Activated CD8-positive, alpha-beta T cell treated with anti-CD3 and anti-CD28 coated beads, Interleukin-2, amount 10 ng/mL, durations not matched to agents 7 days and 5 days (primary cell): ENCODE measurements around the gene CADPS2. TPM values are rescaled to one million over a fixed set of nuclear protein-coding genes. Genes with fewer than 3 reads are reported as not detected.

ENCODE experiments used
- ATAC-seq: fragments of 150-1000 bp; cut with Tn5 transposase; one replicate; pipeline ENCODE4 v1.10.0; 2021; ENCODE audit warnings: moderate library complexity
- CTCF ChIA-PET: fragments of 350-600 bp; sonication (Branson Sonifier 250); formaldehyde crosslinking; loops from one replicate; lab custom pipeline; 2021; ENCODE audit warnings: antibody characterized with exemption; lab: Charles Lee
- POLR2A ChIA-PET: fragments of 350-600 bp; sonication (Branson Sonifier 250); formaldehyde crosslinking; loops from one replicate; lab custom pipeline; 2021; ENCODE audit warnings: antibody characterized with exemption; lab: Charles Lee
- DNase-seq: peaks from one replicate; pipeline ENCODE4 v3.0.0-alpha.2; 2020
- H3K27ac Mint-ChIP-seq: one replicate; pipeline ENCODE4 v1.8.0; 2021; ENCODE audit warnings: mild to moderate bottlenecking, mixed read lengths
- H3K27me3 Mint-ChIP-seq: one replicate; pipeline ENCODE4 v1.8.0; 2021; ENCODE audit warnings: low read depth, mixed read lengths
- H3K36me3 Mint-ChIP-seq: one replicate; pipeline ENCODE4 v1.8.0; 2021; ENCODE audit warnings: low read depth, mixed read lengths
- H3K4me1 Mint-ChIP-seq: one replicate; pipeline ENCODE4 v1.8.0; 2021; ENCODE audit warnings: low read depth, mixed read lengths
- H3K4me3 Mint-ChIP-seq: one replicate; pipeline ENCODE4 v1.8.0; 2021; ENCODE audit warnings: mild to moderate bottlenecking, mixed read lengths
- H3K9me3 Mint-ChIP-seq: one replicate; pipeline ENCODE4 v1.8.0; 2022; ENCODE audit warnings: mixed read lengths; ENCODE audit not compliant: insufficient read depth
- total RNA-seq, 2 experiments: library from RNA; stranded (reverse); gene quantifications; one replicate each; pipeline ENCODE4 v1.2.3, GENCODE V29; 2021

The CADPS2 gene
- total RNA-seq, 2 experiments from 2014 or later: not detected

DNA sequence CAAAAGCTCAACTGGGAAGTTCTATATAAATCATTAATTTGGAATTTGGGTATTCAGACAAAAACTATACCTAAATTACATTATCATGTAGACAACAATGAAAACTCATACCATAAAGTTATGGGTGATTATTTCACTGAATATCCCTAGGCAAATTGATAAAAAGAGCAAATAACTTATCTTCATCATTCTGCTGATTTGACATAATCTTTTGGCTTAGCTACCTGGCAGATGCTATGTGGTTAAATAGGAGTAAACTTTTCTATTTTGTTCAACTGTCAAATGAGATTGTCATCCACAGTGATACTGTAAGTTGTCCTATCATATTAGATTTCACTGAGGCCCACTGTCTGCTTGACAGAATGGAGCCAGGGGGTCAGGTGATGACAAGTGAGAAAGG lies 432.8 kb downstream of the CADPS2 start:
- Mint-ChIP-seq H3K4me3 (no peak overlapping the region), H3K27ac (no peak overlapping the region), H3K27me3 (no peaks in the 10 kb centered on the region), H3K36me3 (no peaks in the 10 kb centered on the region), H3K9me3 (no peaks in the 10 kb centered on the region), H3K4me1 (no peaks in the 10 kb centered on the region)
- ChIA-PET POLR2A (no interaction called here), CTCF (no interaction called here)
- DNase-seq: no peak
- ATAC-seq: no peak

DNA sequence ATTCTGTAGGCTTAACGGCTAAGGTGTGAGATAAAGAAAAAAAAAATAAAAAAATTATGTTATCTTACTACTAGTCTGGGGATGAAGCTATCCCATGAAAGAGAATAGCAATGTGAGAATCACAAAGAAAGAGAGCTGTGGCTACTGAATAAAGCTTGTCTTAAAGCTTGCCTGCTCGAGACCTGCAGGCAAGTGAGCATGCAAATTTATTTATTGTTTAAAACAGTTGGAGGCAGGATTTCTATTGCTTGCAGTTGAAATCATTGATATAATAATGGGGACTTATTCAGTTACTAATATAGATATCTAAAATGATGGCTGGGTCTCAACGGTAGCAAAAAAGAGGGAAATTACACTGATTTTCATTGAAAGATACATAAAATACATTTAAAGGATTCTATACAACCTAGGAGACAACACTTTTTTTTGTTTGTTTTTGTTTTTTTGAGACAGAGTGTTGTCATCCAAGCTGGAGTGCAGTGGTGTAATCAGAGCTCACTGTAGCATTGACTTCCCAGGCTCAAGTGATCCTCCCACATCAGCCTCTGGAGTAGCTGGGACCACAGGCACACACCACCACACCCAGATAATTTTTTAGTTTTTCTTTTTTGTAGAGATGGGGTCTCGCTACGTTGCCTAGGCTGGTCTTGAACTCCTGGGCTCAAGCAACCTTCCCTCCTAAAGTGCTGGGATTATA lies 437.2 kb downstream of the CADPS2 start:
- CTCF ChIA-PET: no interaction called here
- Mint-ChIP-seq H3K9me3 (no peaks in the 10 kb centered on the region), H3K27ac (no peak overlapping the region)

DNA sequence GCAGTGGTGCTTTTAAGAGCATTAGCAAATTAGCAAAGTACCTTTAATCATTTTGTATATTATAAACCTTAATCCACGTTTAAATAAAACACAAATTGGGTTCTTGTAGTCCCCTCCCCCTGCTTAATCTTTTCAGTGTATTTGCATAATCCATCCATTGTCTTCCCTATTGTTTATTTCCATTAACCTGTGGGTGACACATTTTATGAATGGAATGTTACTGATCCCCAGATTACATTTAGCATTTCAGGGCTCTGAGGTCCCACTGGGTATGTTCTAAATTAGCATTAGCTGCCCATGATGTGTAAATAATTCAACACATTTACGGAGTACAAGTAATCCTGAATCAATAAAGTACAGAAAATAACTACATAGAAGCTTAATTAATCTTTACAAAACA lies 443.3 kb downstream of the CADPS2 start:
- no peaks in the 10 kb centered on the region for H3K36me3 Mint-ChIP-seq
- no peak for DNase-seq
- H3K27ac Mint-ChIP-seq: no peak overlapping the region
- no peak overlapping the region for H3K4me3 Mint-ChIP-seq
- H3K9me3 Mint-ChIP-seq: no peaks in the 10 kb centered on the region
- no peaks in the 10 kb centered on the region for H3K27me3 Mint-ChIP-seq
- no peaks in the 10 kb centered on the region for H3K4me1 Mint-ChIP-seq
- no peak for ATAC-seq
- CTCF ChIA-PET: no interaction called here
- POLR2A ChIA-PET: no interaction called here

More for the DNA sequence above, 437.2 kb downstream of the CADPS2 start:
- POLR2A ChIA-PET: no interaction called here
- H3K4me1 Mint-ChIP-seq: no peaks in the 10 kb centered on the region
- no peak for DNase-seq
- ATAC-seq: no peak
- H3K27me3 Mint-ChIP-seq: no peaks in the 10 kb centered on the region
- H3K36me3 Mint-ChIP-seq: no peaks in the 10 kb centered on the region
- no peak overlapping the region for H3K4me3 Mint-ChIP-seq

DNA sequence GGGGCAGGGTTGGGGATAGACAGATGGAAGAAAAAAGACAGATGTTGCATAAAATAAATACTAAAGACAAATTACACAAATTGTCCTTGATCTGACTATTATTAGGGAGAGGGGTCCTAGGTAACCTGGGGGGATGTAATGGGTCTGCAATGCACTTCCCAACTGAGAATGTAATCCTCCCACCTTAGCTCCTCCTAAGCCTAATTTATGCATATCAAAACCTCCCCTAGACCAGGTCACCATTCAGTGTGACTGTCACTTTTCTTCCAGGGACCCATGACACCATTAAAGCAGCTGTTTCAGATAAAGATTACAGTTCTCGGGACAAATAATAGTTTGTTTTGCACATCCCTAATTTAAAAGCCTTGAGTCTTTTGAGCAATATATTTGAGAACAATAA lies 447.8 kb downstream of the CADPS2 start:
- ChIA-PET CTCF (no interaction called here), POLR2A (no interaction called here)
- H3K36me3 Mint-ChIP-seq: no peaks in the 10 kb centered on the region
- no peaks in the 10 kb centered on the region for H3K9me3 Mint-ChIP-seq
- H3K27ac Mint-ChIP-seq: no peak overlapping the region
- no peaks in the 10 kb centered on the region for H3K27me3 Mint-ChIP-seq
- no peak overlapping the region for H3K4me3 Mint-ChIP-seq
- ATAC-seq: no peak
- no peak for DNase-seq
- H3K4me1 Mint-ChIP-seq: no peaks in the 10 kb centered on the region

DNA sequence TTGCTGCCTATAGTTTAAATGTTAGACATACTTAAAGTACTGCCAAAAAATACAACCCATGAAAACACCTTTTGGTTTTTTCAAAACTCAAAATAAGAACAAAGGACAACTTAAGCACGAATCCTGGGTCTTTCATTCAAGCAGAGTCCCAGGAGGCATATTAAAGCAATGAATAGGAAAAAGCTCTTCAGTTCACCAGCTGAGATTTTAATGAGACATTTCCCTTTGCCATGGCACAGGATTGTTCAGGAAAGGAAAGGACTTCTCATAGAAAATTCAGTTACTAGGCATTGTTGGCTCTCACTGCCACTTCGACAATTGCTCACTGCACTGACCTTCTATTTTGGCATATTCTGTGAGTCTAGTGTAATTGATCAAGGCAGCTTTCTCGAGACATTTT lies 448.3 kb downstream of the CADPS2 start:
- Mint-ChIP-seq H3K27ac (no peak overlapping the region), H3K9me3 (no peaks in the 10 kb centered on the region), H3K4me1 (no peaks in the 10 kb centered on the region), H3K36me3 (no peaks in the 10 kb centered on the region), H3K4me3 (no peak overlapping the region), H3K27me3 (no peaks in the 10 kb centered on the region)
- CTCF ChIA-PET: no interaction called here
- DNase-seq (no peak), ATAC-seq (no peak)
- POLR2A ChIA-PET: no interaction called here

DNA sequence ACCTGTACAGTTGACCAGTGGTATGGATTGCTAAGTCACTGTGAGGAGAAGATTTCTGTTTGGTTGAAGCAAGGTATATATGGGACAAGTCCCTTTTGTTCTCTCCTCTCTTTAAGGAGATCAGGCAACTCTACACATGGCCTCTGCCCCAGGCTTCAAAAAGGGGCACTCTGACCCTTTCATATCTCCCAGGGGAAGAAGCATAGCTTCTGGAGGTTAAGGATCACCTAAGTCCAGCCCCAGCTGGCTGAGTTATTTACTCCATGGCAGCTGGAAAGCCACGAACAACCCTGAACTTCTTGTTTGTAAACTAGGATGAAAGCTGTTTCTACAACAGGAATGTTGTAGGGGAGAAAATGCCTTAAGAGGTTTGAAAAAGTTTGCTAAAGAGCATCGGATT lies 452.5 kb downstream of the CADPS2 start:
- no peaks in the 10 kb centered on the region for H3K27me3 Mint-ChIP-seq
- no peak overlapping the region for H3K27ac Mint-ChIP-seq
- POLR2A ChIA-PET: no interaction called here
- CTCF ChIA-PET: no interaction called here
- DNase-seq (no peak), ATAC-seq (no peak)
- no peak overlapping the region for H3K4me3 Mint-ChIP-seq
- H3K9me3 Mint-ChIP-seq: no peaks in the 10 kb centered on the region
- H3K36me3 Mint-ChIP-seq: no peaks in the 10 kb centered on the region
- no peaks in the 10 kb centered on the region for H3K4me1 Mint-ChIP-seq

DNA sequence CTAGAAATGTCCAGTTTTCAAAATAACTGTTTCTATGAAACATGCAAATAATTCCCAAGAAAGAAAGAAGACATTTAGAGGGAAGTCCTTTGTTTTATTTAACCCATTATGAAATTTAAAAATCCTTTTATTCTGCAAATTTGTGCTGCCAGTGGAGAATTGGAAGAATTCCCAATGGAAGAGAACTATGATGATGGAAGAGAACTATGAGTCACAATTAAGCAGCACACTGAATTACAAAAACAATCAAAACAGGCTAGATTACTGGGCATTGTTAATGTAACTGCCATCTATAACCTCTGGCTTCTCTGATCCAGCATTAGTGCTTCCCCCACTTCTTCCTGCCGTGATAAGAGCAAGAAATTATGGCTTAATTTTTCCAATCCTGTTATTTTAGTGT lies 455.6 kb downstream of the CADPS2 start:
- no peak overlapping the region for H3K4me3 Mint-ChIP-seq
- H3K36me3 Mint-ChIP-seq: no peaks in the 10 kb centered on the region
- ChIA-PET CTCF (no interaction called here), POLR2A (no interaction called here)
- no peaks in the 10 kb centered on the region for H3K4me1 Mint-ChIP-seq
- DNase-seq: no peak
- no peaks in the 10 kb centered on the region for H3K9me3 Mint-ChIP-seq
- no peak overlapping the region for H3K27ac Mint-ChIP-seq
- ATAC-seq: no peak
- no peaks in the 10 kb centered on the region for H3K27me3 Mint-ChIP-seq

DNA sequence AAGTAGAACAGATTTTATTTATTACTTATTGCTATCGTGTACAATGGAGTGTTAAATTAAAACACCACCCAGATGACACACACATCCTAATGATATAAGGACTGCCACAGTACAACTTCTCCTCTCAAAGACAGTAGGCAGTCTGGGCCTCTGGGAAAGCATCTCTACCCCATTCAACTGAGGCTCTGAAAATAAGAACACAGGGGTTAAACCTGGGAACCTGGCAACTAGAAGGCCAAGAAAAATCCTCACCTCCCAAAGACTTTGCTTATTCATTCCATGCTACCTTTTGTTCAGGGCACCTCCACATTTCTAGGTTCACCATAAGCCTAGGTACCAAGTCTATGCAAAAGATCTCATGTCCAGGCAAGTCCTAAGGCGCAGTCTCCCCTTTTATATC lies 456.3 kb downstream of the CADPS2 start:
- Mint-ChIP-seq H3K4me1 (no peaks in the 10 kb centered on the region), H3K27me3 (no peaks in the 10 kb centered on the region), H3K4me3 (no peak overlapping the region), H3K27ac (no peak overlapping the region), H3K36me3 (no peaks in the 10 kb centered on the region), H3K9me3 (no peaks in the 10 kb centered on the region)
- ChIA-PET POLR2A (no interaction called here), CTCF (no interaction called here)
- ATAC-seq: no peak
- DNase-seq: no peak

DNA sequence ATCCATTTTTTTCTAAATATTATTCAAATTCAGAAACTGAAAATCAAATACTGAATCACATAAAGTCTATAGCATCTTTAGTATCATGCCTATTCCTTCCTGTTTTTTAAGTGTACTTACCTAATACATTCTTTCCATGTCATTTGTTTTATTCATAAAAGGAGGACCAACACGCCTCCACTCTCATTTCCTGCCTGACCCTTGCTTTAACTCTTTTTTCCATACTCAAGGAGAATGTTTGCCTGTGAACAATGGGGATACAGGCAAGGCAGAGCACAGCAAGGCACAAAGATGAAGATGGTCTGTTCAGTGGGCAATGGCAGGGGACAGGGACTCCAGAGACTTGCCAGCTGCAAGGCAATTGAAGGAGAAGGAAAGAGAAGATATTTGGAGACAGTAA lies 460.5 kb downstream of the CADPS2 start:
- POLR2A ChIA-PET: no interaction called here
- DNase-seq: no peak
- no peak overlapping the region for H3K27ac Mint-ChIP-seq
- CTCF ChIA-PET: no interaction called here
- H3K4me1 Mint-ChIP-seq: no peaks in the 10 kb centered on the region
- no peak overlapping the region for H3K4me3 Mint-ChIP-seq
- H3K36me3 Mint-ChIP-seq: no peaks in the 10 kb centered on the region
- no peaks in the 10 kb centered on the region for H3K27me3 Mint-ChIP-seq
- no peak for ATAC-seq
- no peaks in the 10 kb centered on the region for H3K9me3 Mint-ChIP-seq

DNA sequence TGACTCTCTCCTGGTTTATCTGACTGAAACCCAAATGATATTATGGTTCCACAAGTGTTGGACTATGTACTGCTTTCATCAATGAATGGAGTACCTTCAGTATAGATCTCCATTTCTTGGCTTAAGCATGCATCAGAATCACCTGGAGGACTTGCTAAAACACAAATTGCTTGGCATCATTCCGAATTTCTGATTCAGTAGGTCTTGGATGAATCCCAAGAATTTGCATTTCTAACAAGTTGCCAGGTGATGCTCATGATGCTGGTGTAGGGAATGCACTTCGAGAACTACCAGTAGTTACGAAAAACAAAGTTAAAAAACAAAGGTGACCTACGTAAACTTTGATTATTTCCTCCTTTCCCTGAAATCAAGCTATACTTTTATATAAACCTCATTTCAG lies 462.7 kb downstream of the CADPS2 start:
- ATAC-seq (no peak), DNase-seq (no peak)
- Mint-ChIP-seq H3K9me3 (no peaks in the 10 kb centered on the region), H3K4me1 (no peaks in the 10 kb centered on the region), H3K4me3 (no peak overlapping the region), H3K27ac (no peak overlapping the region), H3K27me3 (no peaks in the 10 kb centered on the region), H3K36me3 (no peaks in the 10 kb centered on the region)
- ChIA-PET POLR2A (no interaction called here), CTCF (no interaction called here)

DNA sequence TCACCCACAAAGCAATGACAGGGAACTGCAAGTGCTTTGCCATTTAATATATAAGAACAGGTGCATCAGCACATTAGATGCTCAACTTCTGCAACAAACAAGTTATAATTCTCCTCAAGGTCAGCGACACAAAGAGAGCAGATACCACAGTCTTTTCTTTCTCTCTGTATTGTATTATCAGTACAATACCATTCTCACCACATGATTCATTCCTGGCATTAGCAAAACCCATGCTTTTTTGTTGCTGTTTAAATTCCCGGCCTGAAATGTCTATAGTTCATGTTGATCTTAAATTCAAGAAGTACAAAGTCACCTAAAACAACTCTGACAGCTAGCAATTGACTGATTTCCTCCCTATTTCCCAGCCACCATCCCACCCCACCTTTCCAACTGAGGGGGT lies 469.9 kb downstream of the CADPS2 start:
- H3K27ac Mint-ChIP-seq: no peak overlapping the region
- no peak for DNase-seq
- no peak for ATAC-seq
- H3K4me1 Mint-ChIP-seq: no peaks in the 10 kb centered on the region
- H3K9me3 Mint-ChIP-seq: no peaks in the 10 kb centered on the region
- no peaks in the 10 kb centered on the region for H3K36me3 Mint-ChIP-seq
- ChIA-PET POLR2A (no interaction called here), CTCF (no interaction called here)
- H3K27me3 Mint-ChIP-seq: no peaks in the 10 kb centered on the region
- no peak overlapping the region for H3K4me3 Mint-ChIP-seq

DNA sequence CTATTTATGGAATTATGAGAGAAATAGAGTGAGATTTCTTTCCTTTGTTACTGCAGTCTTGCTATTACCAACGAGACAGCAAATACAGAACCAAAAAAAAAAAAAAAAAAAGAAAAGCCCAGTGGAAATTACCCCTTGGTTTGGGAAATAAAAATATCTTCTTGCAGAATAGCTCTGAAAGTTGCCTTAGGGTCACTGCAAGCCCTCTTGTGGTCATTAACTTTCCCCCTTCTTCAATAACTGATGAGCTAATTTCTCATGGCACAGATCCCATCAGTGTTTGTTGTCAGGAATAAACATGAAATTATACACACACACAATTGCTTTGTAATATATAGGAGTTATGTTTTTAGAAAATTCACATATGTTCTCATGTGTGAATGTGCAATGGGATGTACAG lies 470.8 kb downstream of the CADPS2 start:
- ATAC-seq (no peak), DNase-seq (no peak)
- Mint-ChIP-seq H3K27ac (no peak overlapping the region), H3K4me3 (no peak overlapping the region), H3K4me1 (no peaks in the 10 kb centered on the region), H3K27me3 (no peaks in the 10 kb centered on the region), H3K9me3 (no peaks in the 10 kb centered on the region), H3K36me3 (no peaks in the 10 kb centered on the region)
- CTCF ChIA-PET: no interaction called here
- POLR2A ChIA-PET: no interaction called here

DNA sequence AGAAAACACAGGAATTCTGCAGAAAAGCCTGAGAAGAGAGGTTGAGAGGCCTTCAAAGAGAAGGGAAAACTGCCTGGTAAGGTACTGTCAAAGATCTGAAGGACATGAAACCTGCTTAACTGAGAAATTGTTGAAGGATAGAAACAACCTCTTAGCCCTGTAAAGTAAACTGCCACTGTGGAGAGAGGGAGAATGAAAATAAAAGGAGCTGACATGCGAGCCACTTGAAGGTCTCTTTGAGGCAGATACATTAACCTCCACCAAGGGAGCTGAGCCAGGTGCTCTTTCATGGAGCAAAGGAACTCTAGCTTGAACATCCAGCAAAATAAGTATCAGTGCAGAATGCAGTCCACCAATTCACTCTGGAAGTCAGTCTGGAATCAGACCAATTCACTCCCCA lies 472.9 kb downstream of the CADPS2 start:
- no peaks in the 10 kb centered on the region for H3K36me3 Mint-ChIP-seq
- ChIA-PET CTCF (no interaction called here), POLR2A (no interaction called here)
- no peaks in the 10 kb centered on the region for H3K27me3 Mint-ChIP-seq
- H3K4me3 Mint-ChIP-seq: no peak overlapping the region
- H3K4me1 Mint-ChIP-seq: no peaks in the 10 kb centered on the region
- no peak overlapping the region for H3K27ac Mint-ChIP-seq
- no peak for DNase-seq
- no peaks in the 10 kb centered on the region for H3K9me3 Mint-ChIP-seq
- no peak for ATAC-seq
